ENCODE data around the gene STAB2. TPM values are rescaled to one million over a fixed set of nuclear protein-coding genes. Genes with fewer than 3 reads are reported as not detected.

Gene STAB2
- total RNA-seq, 1 donor from 2014 or later = not detected

DNA sequence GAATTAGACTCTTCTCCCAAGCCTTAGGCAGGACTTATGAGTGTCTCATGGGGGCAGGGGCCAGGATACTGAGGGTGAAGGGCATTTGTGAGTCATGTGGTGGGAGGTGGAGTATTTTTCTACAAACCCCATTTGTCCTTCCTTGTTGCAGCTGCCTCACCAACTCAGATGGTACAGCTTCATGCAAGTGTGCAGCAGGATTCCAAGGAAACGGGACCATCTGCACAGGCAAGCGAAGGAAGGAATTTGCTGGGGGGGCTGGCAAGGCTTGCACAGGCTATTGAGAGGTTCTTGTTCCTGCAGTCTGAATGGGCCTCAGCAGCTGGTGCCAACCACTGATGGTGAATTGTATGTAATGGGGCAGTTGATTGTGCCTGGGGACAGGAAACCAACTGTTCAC lies 125.1 kb downstream of the STAB2 start:
- H3K27ac Mint-ChIP-seq = no peak overlapping the region
- H3K27me3 Mint-ChIP-seq (ENCODE audit: low read depth) = peaks cover 67% of the 10 kb centered on the region
- no peak overlapping the region for H3K4me3 Mint-ChIP-seq
- peaks cover 4% of the 10 kb centered on the region for H3K9me3 Mint-ChIP-seq
- TF ChIP-seq, protein P1, sequence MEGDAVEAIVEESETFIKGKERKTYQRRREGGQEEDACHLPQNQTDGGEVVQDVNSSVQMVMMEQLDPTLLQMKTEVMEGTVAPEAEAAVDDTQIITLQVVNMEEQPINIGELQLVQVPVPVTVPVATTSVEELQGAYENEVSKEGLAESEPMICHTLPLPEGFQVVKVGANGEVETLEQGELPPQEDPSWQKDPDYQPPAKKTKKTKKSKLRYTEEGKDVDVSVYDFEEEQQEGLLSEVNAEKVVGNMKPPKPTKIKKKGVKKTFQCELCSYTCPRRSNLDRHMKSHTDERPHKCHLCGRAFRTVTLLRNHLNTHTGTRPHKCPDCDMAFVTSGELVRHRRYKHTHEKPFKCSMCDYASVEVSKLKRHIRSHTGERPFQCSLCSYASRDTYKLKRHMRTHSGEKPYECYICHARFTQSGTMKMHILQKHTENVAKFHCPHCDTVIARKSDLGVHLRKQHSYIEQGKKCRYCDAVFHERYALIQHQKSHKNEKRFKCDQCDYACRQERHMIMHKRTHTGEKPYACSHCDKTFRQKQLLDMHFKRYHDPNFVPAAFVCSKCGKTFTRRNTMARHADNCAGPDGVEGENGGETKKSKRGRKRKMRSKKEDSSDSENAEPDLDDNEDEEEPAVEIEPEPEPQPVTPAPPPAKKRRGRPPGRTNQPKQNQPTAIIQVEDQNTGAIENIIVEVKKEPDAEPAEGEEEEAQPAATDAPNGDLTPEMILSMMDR (IDR thresholded peaks at IDR 0.05; ENCODE audit: unreplicated experiment) = no peak
- no peak for DNase-seq (ENCODE audit: low spot score in 2 of 2, unreplicated experiment in 2 of 2)
- no peaks in the 10 kb centered on the region for H3K36me3 Mint-ChIP-seq
- no peaks in the 10 kb centered on the region for H3K4me1 Mint-ChIP-seq

DNA sequence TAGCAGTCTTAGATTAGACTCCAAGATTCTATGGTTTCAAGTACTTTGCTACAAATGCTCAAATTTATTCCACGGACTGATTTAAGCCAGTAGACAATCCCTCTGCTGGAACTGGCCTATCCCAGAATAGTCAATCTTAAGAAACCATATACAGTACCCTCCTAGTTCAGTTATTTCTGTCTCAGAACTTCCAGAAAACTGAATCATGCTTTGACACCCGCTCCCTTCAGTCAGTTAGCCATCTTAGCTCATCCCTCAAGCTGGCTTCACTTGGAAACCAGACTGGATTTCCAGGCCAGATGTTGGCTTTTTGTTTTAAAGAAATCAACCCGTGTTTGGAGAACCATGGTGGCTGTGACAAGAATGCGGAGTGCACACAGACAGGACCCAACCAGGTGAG lies 128.4 kb downstream of the STAB2 start:
- Mint-ChIP-seq H3K4me3 (no peak overlapping the region), H3K27me3 (ENCODE audit: low read depth) (peaks cover 42% of the 10 kb centered on the region), H3K4me1 (no peaks in the 10 kb centered on the region), H3K36me3 (no peaks in the 10 kb centered on the region), H3K27ac (no peak overlapping the region), H3K9me3 (no peaks in the 10 kb centered on the region)
- no peak for DNase-seq (ENCODE audit: low spot score in 2 of 2, unreplicated experiment in 2 of 2)
- TF ChIP-seq, protein P1 (IDR thresholded peaks at IDR 0.05; ENCODE audit: unreplicated experiment) = no peak

DNA sequence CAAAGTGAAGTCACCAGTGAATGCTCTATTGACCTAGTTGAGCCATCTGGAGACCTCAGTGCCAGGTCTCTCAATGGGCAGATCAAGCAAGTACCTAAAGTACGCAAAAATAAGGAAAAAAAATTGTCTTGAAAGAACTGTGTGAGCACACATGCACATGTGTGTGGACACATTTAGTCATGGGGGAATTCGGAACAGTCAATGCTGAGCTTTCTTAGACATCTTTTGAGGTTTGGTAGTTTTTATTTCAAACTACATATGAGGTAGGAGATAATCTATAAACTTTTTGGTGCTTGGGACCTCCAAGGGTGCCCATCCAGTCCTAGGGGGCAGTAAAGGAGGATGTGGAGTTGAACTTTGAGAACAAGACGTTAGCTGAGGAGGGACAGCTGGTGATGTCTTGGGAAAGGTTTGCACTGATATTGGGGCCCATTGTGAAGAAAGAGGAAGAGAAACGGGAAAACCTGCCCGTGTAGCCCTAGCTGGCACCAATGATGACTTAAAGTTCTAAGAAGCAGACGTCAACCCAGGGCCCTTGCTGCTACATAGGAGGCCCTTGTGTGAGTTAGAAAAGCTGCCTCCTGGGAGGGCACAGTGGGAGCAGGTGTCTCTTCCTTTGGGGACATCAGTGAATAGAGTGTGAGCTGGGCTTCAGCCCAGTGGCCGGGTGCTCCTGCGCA lies 129.6 kb downstream of the STAB2 start:
- Mint-ChIP-seq H3K27me3 (ENCODE audit: low read depth) (peaks cover 42% of the 10 kb centered on the region), H3K4me3 (no peak overlapping the region), H3K36me3 (no peaks in the 10 kb centered on the region), H3K27ac (no peak overlapping the region), H3K4me1 (no peaks in the 10 kb centered on the region), H3K9me3 (no peaks in the 10 kb centered on the region)
- TF ChIP-seq, protein P1 (IDR thresholded peaks at IDR 0.05; ENCODE audit: unreplicated experiment) = no peak
- DNase-seq (ENCODE audit: low spot score in 2 of 2, unreplicated experiment in 2 of 2) = no peak

DNA sequence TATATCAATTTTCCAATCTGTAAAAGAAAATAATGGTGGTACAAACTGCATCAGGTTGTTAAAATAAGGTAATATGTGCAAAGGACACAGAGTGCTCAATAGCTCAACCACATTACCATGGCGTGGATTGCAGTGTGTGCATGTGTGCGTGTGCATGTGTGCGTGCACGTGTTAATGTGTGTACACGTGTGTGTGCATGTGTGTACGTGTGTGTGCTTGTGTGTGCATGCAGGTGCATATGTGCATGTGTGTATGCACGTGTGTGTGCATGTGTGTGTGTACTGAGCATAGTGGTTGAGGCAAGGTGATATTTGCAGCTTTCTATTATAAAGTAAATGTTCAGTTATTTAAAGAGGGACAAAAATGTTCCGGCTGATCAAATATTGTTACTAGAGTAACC lies 138.3 kb downstream of the STAB2 start:
- Mint-ChIP-seq H3K9me3 (no peaks in the 10 kb centered on the region), H3K4me1 (no peaks in the 10 kb centered on the region), H3K27me3 (ENCODE audit: low read depth) (peaks cover 4% of the 10 kb centered on the region), H3K27ac (no peak overlapping the region), H3K36me3 (no peaks in the 10 kb centered on the region), H3K4me3 (no peak overlapping the region)
- TF ChIP-seq, protein P1 (IDR thresholded peaks at IDR 0.05; ENCODE audit: unreplicated experiment) = no peak
- DNase-seq (ENCODE audit: low spot score in 2 of 2, unreplicated experiment in 2 of 2) = no peak

DNA sequence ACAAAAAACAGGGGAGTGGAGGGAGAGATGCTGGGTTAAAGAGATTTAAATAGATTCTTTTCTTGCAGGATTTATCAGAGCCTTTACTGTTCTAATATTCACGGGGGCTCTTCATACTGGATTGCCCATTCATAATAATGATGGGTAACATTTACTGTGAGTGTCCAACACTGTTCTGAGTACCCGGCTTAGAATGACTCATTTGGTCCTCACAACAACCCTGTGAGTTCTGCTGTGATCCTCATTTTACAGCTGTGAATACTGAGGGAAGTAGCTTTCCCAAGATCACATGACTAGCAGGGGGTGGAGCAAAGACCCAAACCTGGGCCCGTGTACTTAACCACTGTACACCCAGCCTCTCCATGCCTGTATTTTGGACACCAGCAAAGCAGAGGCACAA lies 140.6 kb downstream of the STAB2 start:
- Mint-ChIP-seq H3K36me3 (no peaks in the 10 kb centered on the region), H3K27ac (no peak overlapping the region), H3K4me1 (no peaks in the 10 kb centered on the region), H3K4me3 (no peak overlapping the region), H3K9me3 (peaks cover 5% of the 10 kb centered on the region), H3K27me3 (ENCODE audit: low read depth) (peaks cover 7% of the 10 kb centered on the region)
- TF ChIP-seq, protein P1 (IDR thresholded peaks at IDR 0.05; ENCODE audit: unreplicated experiment) = no peak
- DNase-seq (ENCODE audit: low spot score in 2 of 2, unreplicated experiment in 2 of 2) = no peak

Measured in mesothelial cell of epicardium (in vitro differentiated cells).